Esophagus (tissue), 2 donors: ENCODE results near the gene POU2F2. TPM values are rescaled to one million over a fixed set of nuclear protein-coding genes. Genes with fewer than 3 reads are reported as not detected.

Experiments
- H3K27ac ChIP-seq, 2 donors: one replicate each; pipeline ENCODE4 v1.5.1; 2013; ENCODE audit warnings: low read depth in 2 of 2, mild to moderate bottlenecking in 2 of 2, inconsistent platforms in 1 of 2, low read length in 1 of 2, moderate library complexity in 1 of 2
- H3K27me3 ChIP-seq, 2 donors: one replicate each; pipeline ENCODE4 v1.6.1; 2013; ENCODE audit warnings: low read length in 2 of 2, control low read depth in 1 of 2, mild to moderate bottlenecking in 1 of 2; ENCODE audit not compliant: insufficient read depth in 2 of 2, control insufficient read depth in 1 of 2
- H3K36me3 ChIP-seq, 2 donors: one replicate each; pipeline ENCODE4 v1.6.1; 2013; ENCODE audit warnings: low read length in 1 of 2; ENCODE audit not compliant: control insufficient read depth in 2 of 2, insufficient read depth in 2 of 2
- H3K4me1 ChIP-seq, 2 donors: one replicate each; pipeline ENCODE4 v1.6.1; 2013; ENCODE audit warnings: low read length in 1 of 2; ENCODE audit not compliant: control insufficient read depth in 2 of 2, insufficient read depth in 2 of 2
- H3K4me3 ChIP-seq, 2 donors: one replicate each; pipeline ENCODE4 v1.5.1; 2013; ENCODE audit warnings: low read length in 2 of 2, mild to moderate bottlenecking in 2 of 2, low read depth in 1 of 2, moderate library complexity in 1 of 2
- H3K9me3 ChIP-seq, 2 donors: one replicate each; pipeline ENCODE4 v1.6.1; 2013; ENCODE audit warnings: mild to moderate bottlenecking in 2 of 2, low read depth in 1 of 2, low read length in 1 of 2, moderate library complexity in 1 of 2; ENCODE audit not compliant: control insufficient read depth in 2 of 2, insufficient read depth in 1 of 2
- WGBS, 2 donors: extraction: QIAGEN DNeasy Blood & Tissue Kit; methylation state at CpG; one replicate each; pipeline ENCODE4 v1.1.7; 2013; 5-methylcytosine and 5-hydroxymethylcytosine counted together
- polyA plus RNA-seq, 2 donors: library from polyadenylated mRNA; stranded (reverse); fragments of 200-250 nt; gene quantifications; one replicate each; pipeline ENCODE4 v1.2.3, GENCODE V29; 2013
- donor health status: healthy with polysubstance abuse.
- donor health status: Bipolar disorder and iron deficiency.

POU2F2 gene
- polyA plus RNA-seq, 2 donors = 0.39 to 0.79 TPM

- Histone ChIP-seq H3K36me3 (no peaks in the 10 kb centered on the region), H3K4me3 (no peak overlapping the region), H3K4me1 (peaks cover 10 to 22% of the 10 kb centered on the region in 2 donors), H3K27ac (no peak overlapping the region), H3K27me3 (no peaks in the 10 kb centered on the region), H3K9me3 (peaks cover 0 to 2% of the 10 kb centered on the region in 2 donors)
- 91% methylated on average over 13 of the region's 13 CpGs for WGBS, 2 donors
Observed at GRCh38 chr19:42089772-42090171, 42.5 kb downstream of the POU2F2 start.

- H3K27me3 ChIP-seq = no peaks in the 10 kb centered on the region
- peaks cover 10 to 20% of the 10 kb centered on the region in 2 donors for H3K4me1 ChIP-seq
- no peaks in the 10 kb centered on the region for H3K36me3 ChIP-seq
- peaks cover 0 to 2% of the 10 kb centered on the region in 2 donors for H3K9me3 ChIP-seq
- peak overlapping the region; percentile 45 to 58 for H3K27ac ChIP-seq
- H3K4me3 ChIP-seq = no peak overlapping the region
- WGBS, 2 donors = 72 to 78% methylated on average over 13 of the region's 13 CpGs
Observed at GRCh38 chr19:42089191-42089750, 43.0 kb downstream of the POU2F2 start.

- H3K9me3 ChIP-seq = peaks cover 0 to 2% of the 10 kb centered on the region in 2 donors
- no peaks in the 10 kb centered on the region for H3K27me3 ChIP-seq
- no peak overlapping the region for H3K4me3 ChIP-seq
- H3K36me3 ChIP-seq = no peaks in the 10 kb centered on the region
- H3K27ac ChIP-seq = peak overlapping the region; percentile 45 to 58
- H3K4me1 ChIP-seq = peaks cover 5 to 15% of the 10 kb centered on the region in 2 donors
- 63 to 67% methylated on average over 18 of the region's 18 CpGs for WGBS, 2 donors
Observed at GRCh38 chr19:42088471-42089190, 43.6 kb downstream of the POU2F2 start.

GRCh38 chr19:42086770-42087550 is 45.3 kb downstream of the POU2F2 start:
- H3K4me3 ChIP-seq = no peak overlapping the region
- H3K9me3 ChIP-seq = peaks cover 0 to 2% of the 10 kb centered on the region in 2 donors
- no peaks in the 10 kb centered on the region for H3K27me3 ChIP-seq
- H3K27ac ChIP-seq = no peak overlapping the region
- peaks cover 3 to 8% of the 10 kb centered on the region in 2 donors for H3K4me1 ChIP-seq
- H3K36me3 ChIP-seq = no peaks in the 10 kb centered on the region
- WGBS, 2 donors = 78 to 81% methylated on average over 11 of the region's 11 CpGs

- peaks cover 0 to 4% of the 10 kb centered on the region in 2 donors for H3K36me3 ChIP-seq
- peaks cover 0 to 2% of the 10 kb centered on the region in 2 donors for H3K9me3 ChIP-seq
- peaks cover 2% of the 10 kb centered on the region in 2 donors for H3K4me1 ChIP-seq
- 82 to 87% methylated on average over 9 of the region's 9 CpGs for WGBS, 2 donors
- H3K27me3 ChIP-seq = no peaks in the 10 kb centered on the region
- no peak overlapping the region for H3K4me3 ChIP-seq
- no peak overlapping the region for H3K27ac ChIP-seq
Observed at GRCh38 chr19:42086188-42086736, 46.0 kb downstream of the POU2F2 start.

GRCh38 chr19:42083537-42083936 is 48.7 kb downstream of the POU2F2 start:
- WGBS, 2 donors = 96 to 97% methylated on average over 5 of the region's 5 CpGs
- Histone ChIP-seq H3K27ac (no peak overlapping the region), H3K36me3 (peaks cover 7 to 32% of the 10 kb centered on the region in 2 donors), H3K4me1 (peaks cover 0 to 2% of the 10 kb centered on the region in 2 donors), H3K27me3 (no peaks in the 10 kb centered on the region), H3K4me3 (no peak overlapping the region), H3K9me3 (no peaks in the 10 kb centered on the region)

GRCh38 chr19:42081584-42082203 is 50.6 kb downstream of the POU2F2 start:
- peaks cover 7 to 32% of the 10 kb centered on the region in 2 donors for H3K36me3 ChIP-seq
- 63 to 73% methylated on average over 2 of the region's 2 CpGs for WGBS, 2 donors

GRCh38 chr19:42080764-42081375 is 51.4 kb downstream of the POU2F2 start:
- Histone ChIP-seq H3K4me1 (peaks cover 0 to 4% of the 10 kb centered on the region in 2 donors), H3K36me3 (peaks cover 7 to 32% of the 10 kb centered on the region in 2 donors), H3K4me3 (no peak overlapping the region), H3K27me3 (no peaks in the 10 kb centered on the region), H3K27ac (no peak overlapping the region), H3K9me3 (no peaks in the 10 kb centered on the region)
- 92 to 93% methylated on average over 28 of the region's 28 CpGs for WGBS, 2 donors

More at GRCh38 chr19:42081584-42082203, 50.6 kb downstream of the POU2F2 start:
- no peak overlapping the region for H3K4me3 ChIP-seq
- no peak overlapping the region for H3K27ac ChIP-seq
- H3K9me3 ChIP-seq = no peaks in the 10 kb centered on the region
- peaks cover 0 to 4% of the 10 kb centered on the region in 2 donors for H3K4me1 ChIP-seq
- H3K27me3 ChIP-seq = no peaks in the 10 kb centered on the region
